ENCODE results near the gene GAGE12J.
"Not testable (repeated sequence)": the region's sequence is repeated elsewhere in the genome, so short reads cannot be mapped to it uniquely, and the experiment has no call there.

GRCh38 chrX:49321737-49322136 is at the start of gene GAGE12J:
- TF ChIP-seq EZH2 (IDR thresholded peaks at IDR 0.05; ENCODE audit: borderline replicate concordance, low read length): not testable (repeated sequence)
- TF ChIP-seq, protein P1, sequence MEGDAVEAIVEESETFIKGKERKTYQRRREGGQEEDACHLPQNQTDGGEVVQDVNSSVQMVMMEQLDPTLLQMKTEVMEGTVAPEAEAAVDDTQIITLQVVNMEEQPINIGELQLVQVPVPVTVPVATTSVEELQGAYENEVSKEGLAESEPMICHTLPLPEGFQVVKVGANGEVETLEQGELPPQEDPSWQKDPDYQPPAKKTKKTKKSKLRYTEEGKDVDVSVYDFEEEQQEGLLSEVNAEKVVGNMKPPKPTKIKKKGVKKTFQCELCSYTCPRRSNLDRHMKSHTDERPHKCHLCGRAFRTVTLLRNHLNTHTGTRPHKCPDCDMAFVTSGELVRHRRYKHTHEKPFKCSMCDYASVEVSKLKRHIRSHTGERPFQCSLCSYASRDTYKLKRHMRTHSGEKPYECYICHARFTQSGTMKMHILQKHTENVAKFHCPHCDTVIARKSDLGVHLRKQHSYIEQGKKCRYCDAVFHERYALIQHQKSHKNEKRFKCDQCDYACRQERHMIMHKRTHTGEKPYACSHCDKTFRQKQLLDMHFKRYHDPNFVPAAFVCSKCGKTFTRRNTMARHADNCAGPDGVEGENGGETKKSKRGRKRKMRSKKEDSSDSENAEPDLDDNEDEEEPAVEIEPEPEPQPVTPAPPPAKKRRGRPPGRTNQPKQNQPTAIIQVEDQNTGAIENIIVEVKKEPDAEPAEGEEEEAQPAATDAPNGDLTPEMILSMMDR (conservative IDR thresholded peaks at IDR 0.05 in 1 of 2, IDR thresholded peaks at IDR 0.05 in 1 of 2; ENCODE audit: extremely low read depth in 1 of 2, insufficient read depth in 1 of 2, low read depth in 1 of 2, low read length in 2 of 2): not testable (repeated sequence)
